SK-N-SH treated with all-trans-retinoic acid at 6 μM for 48 hours (cell line): ENCODE results near the gene FAM114A2.

Experiments
- BACH2 ChIP-seq: fragments of 250-450 bp; sonication (Bioruptor Pico); IDR thresholded peaks from 2 replicates; pipeline ENCODE4 v1.9.0; 2021; ENCODE audit warnings: mild to moderate bottlenecking, borderline replicate concordance
- PPARA ChIP-seq: fragments of 250-450 bp; sonication (Bioruptor Pico); IDR thresholded peaks from 2 replicates; pipeline ENCODE4 v1.5.0; 2020; ENCODE audit warnings: mild to moderate bottlenecking, borderline replicate concordance
- ZFP3 ChIP-seq: fragments of 250-450 bp; sonication (Bioruptor Pico); IDR thresholded peaks from 2 replicates; pipeline ENCODE4 v1.5.0; 2020; ENCODE audit warnings: mild to moderate bottlenecking, moderate library complexity
- ZFP30 ChIP-seq: fragments of 450-650 bp; formaldehyde crosslinking; IDR thresholded peaks from 2 replicates; pipeline ENCODE4 v1.5.0; 2022; ENCODE audit warnings: mild to moderate bottlenecking, moderate library complexity

DNA sequence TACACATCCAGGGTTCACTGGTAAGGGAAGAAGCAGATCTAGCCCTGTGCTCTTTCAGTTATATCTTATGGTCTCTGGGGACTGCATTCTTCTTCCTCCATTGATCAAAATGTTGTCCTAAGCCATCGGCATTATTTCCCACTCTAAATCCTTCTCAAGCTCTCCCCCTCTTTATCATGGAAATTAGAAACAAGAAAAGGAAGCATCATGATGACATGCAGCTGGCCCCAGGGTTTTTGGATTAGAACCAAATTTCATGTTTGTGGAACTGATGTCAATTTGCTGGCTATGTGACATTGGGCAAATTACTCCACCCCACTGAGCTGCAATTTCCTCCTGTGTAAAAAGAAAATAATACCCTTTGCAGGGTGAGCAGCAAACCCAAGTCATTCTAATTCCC lies 39.6 kb upstream of the FAM114A2 start:
- TF ChIP-seq ZFP3 (CRISPR knock-in tag) (no peak), ZFP30 (CRISPR knock-in tag) (no peak), PPARA (no peak), BACH2 (CRISPR knock-in tag) (no peak)
